ENCODE results near the gene ZC3H11A.

ZC3H11A gene

GRCh38 chr1:203835476-203835875 is 40.1 kb downstream of the ZC3H11A start:
- Histone ChIP-seq H3K18ac (ENCODE audit: low read length) (no peak overlapping the region), H3K27ac (replicated peaks; ENCODE audit: low read length) (no peak overlapping the region), H2BK12ac (ENCODE audit: low read length) (no peak overlapping the region), H3K4me2 (ENCODE audit: insufficient read depth, low read length, poor library complexity, severe bottlenecking) (no peak overlapping the region), H3K9ac (ENCODE audit: low read depth, low read length, poor library complexity) (no peak overlapping the region), H2AFZ (ENCODE audit: low read length) (no peak overlapping the region), H3K23ac (ENCODE audit: low read depth, low read length, poor library complexity) (no peak overlapping the region), H3K4me3 (ENCODE audit: low read length in 2 of 2) (no peak overlapping the region), H2BK15ac (ENCODE audit: low read length) (no peak overlapping the region), H3K79me1 (ENCODE audit: low read depth, low read length) (no peaks in the 10 kb centered on the region), H3K4me1 (ENCODE audit: control insufficient read depth in 2 of 2, insufficient read depth in 1 of 2, low read depth in 1 of 2, low read length in 2 of 2) (no peaks in the 10 kb centered on the region), H4K91ac (ENCODE audit: low read depth, low read length, poor library complexity) (no peak overlapping the region), H4K8ac (ENCODE audit: low read depth, low read length) (no peak overlapping the region), H3K27me3 (ENCODE audit: control insufficient read depth in 3 of 3, insufficient read depth in 3 of 3, low read depth in 1 of 3, low read length in 3 of 3) (no peaks in the 10 kb centered on the region), H3K36me3 (replicated peaks in 1 of 2; ENCODE audit: control insufficient read depth in 2 of 2, insufficient read depth in 2 of 2, low read length in 2 of 2) (peaks cover 15 to 97% of the 10 kb centered on the region in 2 donors), H2AK5ac (ENCODE audit: low read depth, low read length) (no peak overlapping the region), H2BK5ac (ENCODE audit: low read length) (no peak overlapping the region), H3K4ac (ENCODE audit: low read length) (no peak overlapping the region), H3K9me3 (replicated peaks in 1 of 2; ENCODE audit: control insufficient read depth in 2 of 2, insufficient read depth in 1 of 2, low read depth in 1 of 2, low read length in 2 of 2) (peaks cover 1 to 4% of the 10 kb centered on the region in 2 donors), H2BK120ac (ENCODE audit: low read depth, low read length) (no peak overlapping the region), H3K14ac (ENCODE audit: low read length) (no peak overlapping the region)
- no CpG with 5 or more reads among the region's 3 CpGs for WGBS, 2 donors (ENCODE audit: extremely low coverage in 2 of 2, insufficient read length in 2 of 2, insufficient replicate concordance in 1 of 2)
- no peak for DNase-seq (ENCODE audit: low spot score)

GRCh38 chr1:203839081-203839480 is 43.7 kb downstream of the ZC3H11A start:
- Histone ChIP-seq H3K4me1 (ENCODE audit: control insufficient read depth in 2 of 2, insufficient read depth in 1 of 2, low read depth in 1 of 2, low read length in 2 of 2) (no peaks in the 10 kb centered on the region), H2BK5ac (ENCODE audit: low read length) (no peak overlapping the region), H3K27ac (replicated peaks; ENCODE audit: low read length) (no peak overlapping the region), H3K14ac (ENCODE audit: low read length) (no peak overlapping the region), H2BK12ac (ENCODE audit: low read length) (no peak overlapping the region), H3K27me3 (ENCODE audit: control insufficient read depth in 3 of 3, insufficient read depth in 3 of 3, low read depth in 1 of 3, low read length in 3 of 3) (no peaks in the 10 kb centered on the region), H3K23ac (ENCODE audit: low read depth, low read length, poor library complexity) (no peak overlapping the region), H2AK5ac (ENCODE audit: low read depth, low read length) (no peak overlapping the region), H3K4me3 (ENCODE audit: low read length in 2 of 2) (no peak overlapping the region), H2BK120ac (ENCODE audit: low read depth, low read length) (no peak overlapping the region), H3K4ac (ENCODE audit: low read length) (no peak overlapping the region), H2BK15ac (ENCODE audit: low read length) (no peak overlapping the region), H4K91ac (ENCODE audit: low read depth, low read length, poor library complexity) (no peak overlapping the region), H3K36me3 (replicated peaks in 1 of 2; ENCODE audit: control insufficient read depth in 2 of 2, insufficient read depth in 2 of 2, low read length in 2 of 2) (peaks cover 18 to 92% of the 10 kb centered on the region in 2 donors), H3K4me2 (ENCODE audit: insufficient read depth, low read length, poor library complexity, severe bottlenecking) (no peak overlapping the region), H3K9ac (ENCODE audit: low read depth, low read length, poor library complexity) (no peak overlapping the region), H2AFZ (ENCODE audit: low read length) (no peak overlapping the region), H3K79me1 (ENCODE audit: low read depth, low read length) (peaks cover 1% of the 10 kb centered on the region), H3K9me3 (replicated peaks in 1 of 2; ENCODE audit: control insufficient read depth in 2 of 2, insufficient read depth in 1 of 2, low read depth in 1 of 2, low read length in 2 of 2) (peaks cover 1 to 4% of the 10 kb centered on the region in 2 donors), H4K8ac (ENCODE audit: low read depth, low read length) (no peak overlapping the region), H3K18ac (ENCODE audit: low read length) (no peak overlapping the region)
- no peak for DNase-seq (ENCODE audit: low spot score)
- WGBS, 2 donors (ENCODE audit: extremely low coverage in 2 of 2, insufficient read length in 2 of 2, insufficient replicate concordance in 1 of 2), result 100% methylated on average over 2 of the region's 5 CpGs

GRCh38 chr1:203840208-203840808 is 44.9 kb downstream of the ZC3H11A start:
- H3K27me3 ChIP-seq (ENCODE audit: control insufficient read depth in 3 of 3, insufficient read depth in 3 of 3, low read depth in 1 of 3, low read length in 3 of 3), result no peaks in the 10 kb centered on the region
- no peak overlapping the region for H2BK5ac ChIP-seq (ENCODE audit: low read length)
- no CpG with 5 or more reads among the region's 4 CpGs for WGBS, 2 donors (ENCODE audit: extremely low coverage in 2 of 2, insufficient read length in 2 of 2, insufficient replicate concordance in 1 of 2)
- no peak overlapping the region for H2AK5ac ChIP-seq (ENCODE audit: low read depth, low read length)
- peaks cover 18 to 92% of the 10 kb centered on the region in 2 donors for H3K36me3 ChIP-seq (replicated peaks in 1 of 2; ENCODE audit: control insufficient read depth in 2 of 2, insufficient read depth in 2 of 2, low read length in 2 of 2)
- H3K9me3 ChIP-seq (replicated peaks in 1 of 2; ENCODE audit: control insufficient read depth in 2 of 2, insufficient read depth in 1 of 2, low read depth in 1 of 2, low read length in 2 of 2), result peaks cover 1 to 4% of the 10 kb centered on the region in 2 donors
- H4K91ac ChIP-seq (ENCODE audit: low read depth, low read length, poor library complexity), result no peak overlapping the region
- no peak overlapping the region for H3K4ac ChIP-seq (ENCODE audit: low read length)
- H3K9ac ChIP-seq (ENCODE audit: low read depth, low read length, poor library complexity), result no peak overlapping the region
- H3K18ac ChIP-seq (ENCODE audit: low read length), result no peak overlapping the region
- peaks cover 1% of the 10 kb centered on the region for H3K79me1 ChIP-seq (ENCODE audit: low read depth, low read length)
- no peak overlapping the region for H3K27ac ChIP-seq (replicated peaks; ENCODE audit: low read length)
- H3K4me3 ChIP-seq (ENCODE audit: low read length in 2 of 2), result no peak overlapping the region
- H2BK12ac ChIP-seq (ENCODE audit: low read length), result no peak overlapping the region
- no peak for DNase-seq (ENCODE audit: low spot score)
- no peaks in the 10 kb centered on the region for H3K4me1 ChIP-seq (ENCODE audit: control insufficient read depth in 2 of 2, insufficient read depth in 1 of 2, low read depth in 1 of 2, low read length in 2 of 2)
- H2AFZ ChIP-seq (ENCODE audit: low read length), result no peak overlapping the region
- no peak overlapping the region for H3K14ac ChIP-seq (ENCODE audit: low read length)
- H3K23ac ChIP-seq (ENCODE audit: low read depth, low read length, poor library complexity), result no peak overlapping the region
- no peak overlapping the region for H2BK15ac ChIP-seq (ENCODE audit: low read length)
- H3K4me2 ChIP-seq (ENCODE audit: insufficient read depth, low read length, poor library complexity, severe bottlenecking), result no peak overlapping the region
- H2BK120ac ChIP-seq (ENCODE audit: low read depth, low read length), result no peak overlapping the region
- H4K8ac ChIP-seq (ENCODE audit: low read depth, low read length), result no peak overlapping the region

- Histone ChIP-seq H3K4me1 (ENCODE audit: control insufficient read depth in 2 of 2, insufficient read depth in 1 of 2, low read depth in 1 of 2, low read length in 2 of 2) (no peaks in the 10 kb centered on the region), H3K27ac (replicated peaks; ENCODE audit: low read length) (no peak overlapping the region), H3K36me3 (replicated peaks in 1 of 2; ENCODE audit: control insufficient read depth in 2 of 2, insufficient read depth in 2 of 2, low read length in 2 of 2) (peaks cover 18 to 92% of the 10 kb centered on the region in 2 donors), H2AFZ (ENCODE audit: low read length) (no peak overlapping the region), H3K18ac (ENCODE audit: low read length) (no peak overlapping the region), H2AK5ac (ENCODE audit: low read depth, low read length) (no peak overlapping the region), H3K9ac (ENCODE audit: low read depth, low read length, poor library complexity) (no peak overlapping the region), H3K4me2 (ENCODE audit: insufficient read depth, low read length, poor library complexity, severe bottlenecking) (no peak overlapping the region), H3K14ac (ENCODE audit: low read length) (no peak overlapping the region), H3K27me3 (ENCODE audit: control insufficient read depth in 3 of 3, insufficient read depth in 3 of 3, low read depth in 1 of 3, low read length in 3 of 3) (no peaks in the 10 kb centered on the region), H3K79me1 (ENCODE audit: low read depth, low read length) (peaks cover 3% of the 10 kb centered on the region), H3K4ac (ENCODE audit: low read length) (no peak overlapping the region), H4K8ac (ENCODE audit: low read depth, low read length) (no peak overlapping the region), H4K91ac (ENCODE audit: low read depth, low read length, poor library complexity) (no peak overlapping the region), H2BK15ac (ENCODE audit: low read length) (no peak overlapping the region), H2BK5ac (ENCODE audit: low read length) (no peak overlapping the region), H3K9me3 (replicated peaks in 1 of 2; ENCODE audit: control insufficient read depth in 2 of 2, insufficient read depth in 1 of 2, low read depth in 1 of 2, low read length in 2 of 2) (peaks cover 1 to 4% of the 10 kb centered on the region in 2 donors), H3K4me3 (ENCODE audit: low read length in 2 of 2) (no peak overlapping the region), H3K23ac (ENCODE audit: low read depth, low read length, poor library complexity) (no peak overlapping the region), H2BK120ac (ENCODE audit: low read depth, low read length) (no peak overlapping the region), H2BK12ac (ENCODE audit: low read length) (no peak overlapping the region)
- DNase-seq (ENCODE audit: low spot score), result no peak
- no CpG with 5 or more reads among the region's 2 CpGs for WGBS, 2 donors (ENCODE audit: extremely low coverage in 2 of 2, insufficient read length in 2 of 2, insufficient replicate concordance in 1 of 2)
Measured at GRCh38 chr1:203842559-203842876, 47.1 kb downstream of the ZC3H11A start.
